Hematopoietic multipotent progenitor cell treated with erythropoietin and hydrocortisone succinate and interleukin-3 and kit ligand, for 15 days (in vitro differentiated cells): ENCODE data around the gene CARS1.

Experiments used
- DNase-seq: peaks from one replicate; pipeline ENCODE4 v3.0.0-alpha.2; 2015; ENCODE audit warnings: low spot score

Gene CARS1

DNA sequence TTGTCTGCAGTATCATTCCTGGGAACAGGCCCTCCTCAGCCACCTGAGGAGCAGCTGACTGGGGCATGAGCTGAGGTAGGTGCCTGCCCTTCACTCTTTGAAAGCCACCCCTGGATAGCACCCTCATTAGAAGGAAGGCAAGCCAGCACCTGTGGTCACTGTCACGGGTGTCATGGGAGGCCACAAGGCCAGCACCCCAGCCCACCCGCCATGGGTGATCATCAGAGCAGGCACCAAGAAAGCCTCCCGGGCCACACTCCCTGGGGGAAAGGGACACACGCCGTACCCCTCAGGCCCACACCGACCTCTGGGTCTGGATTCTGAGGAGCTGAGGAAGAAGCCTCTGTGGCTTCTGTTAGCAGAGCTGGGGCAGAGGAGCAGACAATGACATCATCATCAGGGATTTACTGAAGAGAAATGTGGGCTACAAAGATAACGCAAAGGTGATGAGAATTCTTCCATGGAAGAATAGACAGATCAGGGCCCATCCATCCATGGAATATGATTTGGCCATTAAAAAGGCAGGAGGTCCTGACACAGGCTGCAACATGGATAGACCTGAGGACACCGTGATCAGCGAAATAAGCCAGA is 48.4 kb downstream of the CARS1 start:
- DNase-seq, result no peak

DNA sequence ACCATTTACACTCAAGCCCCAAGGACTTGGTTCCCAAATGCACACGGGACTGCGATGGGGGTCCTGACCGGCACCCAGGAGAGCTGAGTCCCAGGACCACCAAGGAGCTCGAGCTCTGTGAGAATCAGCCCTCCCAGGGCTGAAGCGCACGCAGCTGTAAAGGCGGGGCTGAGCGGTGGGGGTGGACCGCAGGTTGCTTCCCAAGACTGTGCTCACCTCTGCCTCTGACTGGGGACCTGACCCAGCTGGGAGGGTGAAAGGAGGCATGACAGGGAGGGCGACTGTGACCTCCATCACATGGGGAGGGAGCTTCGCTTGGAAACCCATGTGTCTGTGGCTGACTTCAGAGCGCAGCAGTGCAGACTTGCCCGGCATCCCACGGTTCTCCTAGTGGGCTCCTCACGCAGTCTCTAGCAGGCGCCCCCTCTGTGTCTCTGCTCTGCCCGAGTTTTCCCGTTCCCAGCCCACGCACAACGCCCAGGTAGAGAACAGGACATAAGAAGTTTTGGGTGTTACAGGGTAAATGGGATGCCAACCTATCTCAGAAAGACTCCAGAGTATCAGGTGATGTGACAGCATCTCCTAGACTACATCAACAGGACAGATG is 49.7 kb downstream of the CARS1 start:
- DNase-seq, result no peak

DNA sequence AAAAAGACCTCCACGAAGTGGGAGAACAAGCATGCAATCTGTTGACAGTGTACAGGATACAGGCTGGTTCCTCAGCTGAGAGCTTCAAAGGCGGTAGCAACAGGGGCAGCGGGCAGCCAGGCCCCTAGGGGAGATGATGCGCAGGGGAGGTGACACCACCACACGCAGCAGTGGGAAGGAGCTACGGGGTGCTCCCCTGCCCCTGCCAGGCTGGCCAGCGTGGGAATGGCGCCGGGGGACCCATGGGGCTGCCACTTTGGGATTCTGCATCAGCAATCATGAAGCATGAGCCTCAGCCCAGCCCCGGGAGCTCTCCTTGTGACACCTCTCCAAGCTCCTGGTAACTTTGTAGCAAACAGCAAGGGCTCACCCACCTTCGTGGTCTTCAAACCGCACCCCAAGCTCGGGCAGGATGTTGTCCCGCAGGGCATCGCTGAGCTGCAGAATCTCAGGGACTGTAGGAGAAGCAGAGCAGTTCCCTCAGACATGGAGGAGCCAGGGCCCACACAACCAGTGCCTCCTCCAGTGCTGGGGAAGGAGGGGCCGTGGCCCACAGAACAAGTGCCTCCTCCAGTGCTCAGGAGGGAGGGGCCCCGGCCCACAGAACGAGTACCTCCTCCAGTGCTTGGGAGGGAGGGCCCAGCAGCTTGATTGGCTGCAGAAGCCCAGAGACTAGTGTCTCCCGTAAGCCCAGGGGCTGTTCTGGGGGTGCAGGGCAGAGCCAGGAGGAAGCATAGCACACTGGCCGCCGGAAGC is 50.5 kb downstream of the CARS1 start:
- DNase-seq, result no peak

DNA sequence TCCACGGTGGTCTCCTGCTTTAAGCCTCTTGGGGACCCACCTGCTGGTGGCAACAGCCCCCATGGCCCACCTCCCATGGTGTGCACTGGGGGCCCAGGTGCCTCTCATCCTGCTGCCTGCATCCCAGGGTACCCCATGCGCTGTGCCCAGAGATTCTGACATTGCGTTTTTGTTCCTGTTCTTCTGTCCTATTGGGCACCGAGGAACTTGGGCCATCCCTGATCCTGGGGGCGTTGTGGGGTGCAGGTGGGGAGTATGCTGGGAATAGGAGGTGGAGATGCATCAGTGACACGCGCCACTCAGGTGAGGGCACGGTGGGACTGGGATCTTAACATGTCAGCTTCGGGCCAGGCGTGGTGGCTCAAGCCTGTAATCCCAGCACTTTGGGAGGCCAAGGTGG is 52.7 kb downstream of the CARS1 start:
- DNase-seq, result no peak

DNA sequence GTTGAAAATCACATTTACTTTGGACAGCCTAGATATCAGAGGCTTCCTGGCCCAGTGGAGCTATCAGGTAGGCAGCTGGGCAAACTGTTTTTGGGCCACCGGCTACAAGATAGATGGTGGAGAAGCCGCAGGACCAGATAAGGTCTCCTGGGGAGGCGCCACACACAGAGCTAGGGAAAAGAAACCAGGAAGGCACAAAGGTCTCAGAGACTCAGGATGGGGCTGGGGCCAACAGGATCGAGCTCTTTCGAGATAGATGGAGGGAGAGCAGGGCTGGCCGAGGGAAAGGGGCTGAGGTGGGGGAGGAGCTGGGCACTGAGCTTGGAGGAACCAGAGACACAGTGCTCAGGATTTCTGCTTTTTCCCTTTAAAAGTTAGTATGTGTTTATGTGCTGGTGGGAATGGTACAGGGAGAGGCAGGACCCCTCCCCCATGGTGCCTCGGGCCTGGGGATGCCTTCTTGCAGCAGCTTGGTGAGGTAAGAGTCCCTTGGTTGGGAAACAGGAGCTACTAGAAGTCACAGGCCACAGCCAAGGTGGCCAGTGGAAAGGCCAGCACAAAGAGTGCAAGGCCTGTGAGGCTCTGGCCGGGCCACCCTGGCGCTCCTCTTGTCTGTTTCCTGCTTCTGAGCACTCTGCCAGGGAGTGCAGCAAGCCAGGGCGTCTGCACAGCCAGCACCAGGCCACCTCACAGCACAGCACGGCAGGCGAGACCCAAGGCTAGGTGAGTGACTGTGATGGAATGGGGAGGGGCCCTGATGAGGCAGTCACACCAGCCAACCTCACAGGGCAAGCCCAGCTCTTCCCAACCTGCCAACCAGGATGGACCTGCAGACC is 53.6 kb downstream of the CARS1 start:
- DNase-seq, result no peak

DNA sequence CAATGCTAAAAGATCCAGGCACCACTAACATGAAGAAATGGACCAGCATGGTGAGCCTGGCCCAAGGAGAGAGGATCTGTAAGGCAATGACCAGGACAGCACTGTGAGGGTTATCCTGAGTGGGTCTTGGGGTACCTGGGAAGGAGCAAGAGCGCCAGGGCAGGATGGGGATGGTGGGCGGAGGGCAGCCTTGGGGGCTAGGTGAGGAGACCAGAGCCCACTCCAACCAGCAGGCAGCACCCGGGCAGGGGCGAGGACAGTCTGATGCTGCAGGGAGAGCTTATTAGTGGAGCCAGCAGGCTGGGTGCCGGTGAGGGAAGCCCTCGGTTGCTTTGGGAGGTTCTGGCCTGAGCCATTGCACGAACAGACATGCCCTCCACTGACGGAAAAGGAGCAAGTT is 54.4 kb downstream of the CARS1 start:
- DNase-seq, result no peak

DNA sequence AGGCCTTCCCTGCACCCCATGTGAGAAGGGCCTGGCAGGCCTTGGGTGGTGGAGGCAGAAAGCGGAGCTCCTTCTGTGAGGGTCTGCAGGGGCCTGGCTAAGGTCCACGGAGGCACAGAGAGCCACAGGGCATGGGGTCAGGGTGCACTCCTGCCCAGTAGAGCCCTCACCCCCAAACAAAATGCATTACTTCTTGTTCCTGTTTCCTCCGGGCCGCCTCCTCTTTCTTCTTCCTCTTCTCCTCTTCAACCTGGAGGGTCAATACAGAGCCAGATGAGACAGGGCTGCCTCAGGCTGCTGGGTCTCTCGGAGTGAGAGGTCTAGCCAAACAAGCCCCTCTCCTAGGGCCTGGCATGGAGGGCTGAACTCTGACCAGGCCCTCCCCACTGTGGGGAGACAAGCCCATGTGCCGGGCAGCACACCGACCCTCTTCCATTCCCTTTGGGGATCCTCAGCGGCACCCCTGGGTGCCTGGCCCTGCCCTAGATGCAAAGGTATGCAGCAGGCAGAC is 54.8 kb downstream of the CARS1 start:
- DNase-seq, result no peak

DNA sequence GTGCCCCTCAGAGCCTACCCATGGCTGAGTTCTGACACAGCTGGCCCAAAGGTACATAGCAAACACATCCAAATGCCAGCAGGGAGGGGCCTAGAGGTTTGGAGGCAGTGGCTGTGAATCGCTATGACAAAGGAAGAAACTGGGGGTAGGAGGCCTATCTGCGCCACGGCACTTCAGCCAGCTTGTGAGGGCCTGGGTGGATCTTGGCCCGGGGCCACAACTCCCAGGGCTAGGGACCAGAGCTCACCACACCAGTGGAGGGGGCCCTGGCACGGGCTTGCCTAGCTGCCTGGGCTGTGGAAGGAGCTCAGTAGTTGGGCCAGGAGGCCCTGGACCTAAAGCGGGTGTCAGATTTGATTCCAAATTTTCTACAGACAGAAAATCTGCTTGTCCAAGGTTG is 55.7 kb downstream of the CARS1 start:
- DNase-seq, result peak; percentile 49

DNA sequence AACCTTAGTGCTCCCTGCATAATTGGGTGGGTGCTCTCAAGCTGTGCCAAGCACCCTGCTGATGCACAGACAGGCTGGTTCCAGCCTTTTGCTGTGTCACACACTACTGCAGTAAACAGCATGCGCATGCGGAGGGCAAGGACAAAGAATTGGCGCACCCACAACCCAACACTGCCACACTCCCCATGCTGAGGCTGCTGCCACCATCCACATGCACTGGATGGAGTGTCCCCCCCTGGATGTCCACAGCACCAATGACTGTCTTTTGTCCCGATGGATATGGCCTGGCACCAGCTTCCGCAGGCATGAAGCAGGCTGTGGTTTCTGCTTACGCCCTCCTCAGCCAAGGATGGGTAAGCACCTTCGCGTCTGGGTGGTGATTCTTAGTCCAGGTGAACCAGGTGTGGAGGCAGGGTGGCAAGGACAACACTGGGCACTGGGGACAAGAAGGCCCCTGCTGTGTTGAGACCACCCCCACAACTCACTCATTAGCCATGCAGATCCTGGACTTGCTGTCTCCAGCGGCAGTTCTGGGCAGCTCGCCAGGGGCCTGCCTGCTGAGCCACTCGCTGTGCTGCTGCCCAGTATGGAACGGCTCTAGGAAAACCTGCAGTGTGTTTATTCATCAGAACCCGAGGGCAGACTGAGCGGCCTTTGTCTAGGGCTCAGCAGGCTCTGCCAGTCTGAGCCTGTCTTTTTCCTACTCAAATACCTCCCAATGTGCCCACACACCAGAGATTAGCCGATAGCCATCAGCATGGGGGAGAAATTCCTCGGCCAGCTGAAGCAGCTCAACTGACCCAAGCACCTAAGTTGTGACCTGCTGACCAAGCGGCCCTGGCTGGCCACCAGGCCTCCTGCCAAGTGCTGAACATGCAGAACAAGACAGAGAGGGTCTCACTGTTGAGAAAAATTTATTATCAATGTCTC is 56.9 kb downstream of the CARS1 start:
- DNase-seq, result no peak

DNA sequence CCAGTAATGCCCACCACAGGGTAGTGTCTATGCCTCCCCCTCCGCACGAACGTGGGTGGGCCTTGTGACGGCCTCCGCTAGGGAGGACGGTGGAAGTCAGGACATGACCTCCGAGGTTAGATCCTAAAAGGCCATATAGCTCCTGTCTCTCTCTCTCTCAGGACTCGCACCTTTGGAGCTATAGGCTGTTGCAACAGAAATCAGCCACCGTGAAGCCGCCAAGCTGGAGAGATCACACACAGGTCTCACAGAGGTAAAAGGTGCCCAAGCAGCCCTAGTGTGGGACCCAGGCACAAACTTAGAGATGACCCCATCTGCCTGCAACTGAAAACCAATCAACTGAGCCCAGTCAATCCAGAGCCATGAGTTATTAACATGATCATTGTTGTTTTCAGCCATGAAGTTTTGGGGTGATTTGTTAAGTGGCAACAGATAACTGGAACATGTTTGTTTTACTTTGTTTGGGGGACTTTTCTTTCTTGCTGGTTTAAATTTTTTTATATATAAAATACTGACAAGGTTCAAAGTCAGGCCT is 57.7 kb downstream of the CARS1 start:
- DNase-seq, result no peak

DNA sequence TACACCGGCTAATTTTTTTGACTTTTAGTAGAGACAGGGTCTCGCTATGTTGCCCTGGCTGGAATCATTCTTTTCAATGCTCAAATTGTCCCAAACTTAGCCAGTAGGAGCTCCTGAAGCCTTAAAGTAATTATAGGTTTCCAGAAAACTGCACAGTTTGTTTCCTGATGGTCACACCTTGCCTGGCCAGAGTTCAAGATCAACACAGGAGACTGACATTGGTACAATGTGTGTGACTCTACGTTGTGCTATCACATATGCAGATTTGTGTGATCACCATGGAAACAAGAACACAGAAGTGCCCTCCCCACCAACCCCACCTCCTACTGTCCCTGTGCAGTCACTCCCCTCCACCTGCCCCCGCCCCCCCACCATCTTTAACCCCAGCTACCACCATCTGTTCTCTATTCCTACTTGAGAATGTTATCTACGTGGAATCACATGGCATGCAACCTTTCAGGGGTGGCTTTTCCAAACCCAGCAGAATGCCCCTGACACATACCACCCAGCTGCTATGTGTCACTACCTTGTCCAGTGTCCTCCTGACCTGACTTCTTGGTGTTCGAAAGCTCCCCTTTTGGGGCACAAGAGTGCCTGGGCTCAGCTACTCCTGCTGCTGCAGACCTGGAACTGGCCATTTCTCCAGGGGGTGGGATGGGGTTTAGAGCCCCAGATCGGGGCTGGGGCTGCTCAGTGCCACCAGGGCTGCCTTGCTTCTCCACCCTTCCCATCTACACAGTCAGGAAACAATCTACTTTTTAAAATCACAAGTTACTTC is 59.0 kb downstream of the CARS1 start:
- no peak for DNase-seq

DNA sequence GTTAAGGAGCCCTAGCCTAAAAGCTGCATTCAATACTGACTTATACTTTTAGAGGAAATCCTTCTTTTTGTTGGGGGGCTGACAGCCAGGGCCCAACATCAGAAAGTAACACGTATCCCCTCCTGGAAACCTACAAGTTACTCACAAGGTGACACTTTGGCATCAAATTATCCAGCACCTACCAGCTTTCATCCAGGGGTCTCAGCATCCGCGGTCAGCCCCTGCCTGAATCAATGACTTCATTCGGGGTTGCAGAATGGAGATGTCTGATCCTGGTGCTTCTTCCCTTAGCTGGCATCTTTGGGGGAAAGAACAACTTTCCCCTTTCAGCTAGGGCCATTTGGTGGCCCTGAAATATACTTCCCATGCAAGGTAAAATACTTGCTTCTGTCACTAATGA is 59.8 kb downstream of the CARS1 start:
- no peak for DNase-seq

DNA sequence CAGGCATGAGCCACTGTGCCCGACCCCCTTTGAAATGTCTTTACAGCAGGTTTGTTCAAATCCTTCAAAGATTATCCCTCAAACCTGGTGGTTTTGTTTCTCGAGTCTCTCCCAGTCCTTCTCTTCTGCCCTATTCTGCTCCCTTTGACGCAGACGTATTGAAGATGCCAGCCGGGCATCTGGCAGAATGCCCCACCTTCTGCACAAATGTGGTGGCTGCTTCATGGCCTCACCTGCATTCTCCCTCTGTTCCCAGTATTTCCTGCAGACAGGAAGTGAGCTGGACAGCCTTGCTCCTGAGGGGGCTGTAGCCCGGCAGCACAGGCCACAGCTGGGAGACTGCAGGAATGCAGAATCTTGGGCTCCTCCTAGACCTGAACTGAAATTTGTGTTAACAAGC is 60.2 kb downstream of the CARS1 start:
- no peak for DNase-seq

DNA sequence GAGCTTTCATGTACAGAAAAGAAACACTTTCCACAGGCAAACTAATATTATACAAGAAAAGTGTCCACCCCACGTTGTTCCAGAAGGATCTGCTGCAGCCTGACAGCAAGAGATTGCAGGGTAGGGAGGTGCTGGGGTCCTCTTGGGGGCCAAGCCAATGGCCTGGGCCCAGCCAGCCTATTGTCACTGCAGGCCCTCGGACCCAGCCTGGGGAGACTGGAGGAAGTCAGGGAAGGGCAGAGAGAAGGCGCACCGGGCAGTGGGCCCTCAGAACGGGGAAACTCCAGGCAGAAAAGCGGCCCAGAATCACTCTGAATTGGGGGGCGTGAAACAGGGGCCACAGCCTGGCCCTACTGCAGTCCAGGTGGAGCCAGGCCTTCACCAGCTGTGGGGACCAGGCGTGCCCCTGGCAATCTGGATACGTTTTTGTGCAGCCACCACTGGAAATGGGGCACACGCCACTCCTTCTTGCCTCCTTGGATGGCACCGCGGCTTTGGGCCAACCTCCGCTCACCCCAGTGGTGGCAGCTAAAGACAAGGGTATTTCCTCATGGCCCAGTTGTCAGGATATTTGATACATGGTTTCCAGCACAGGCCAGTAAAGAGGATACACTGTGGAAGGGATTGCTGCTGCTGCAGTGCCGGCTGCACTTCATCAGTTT is 61.2 kb downstream of the CARS1 start:
- DNase-seq, result no peak

DNA sequence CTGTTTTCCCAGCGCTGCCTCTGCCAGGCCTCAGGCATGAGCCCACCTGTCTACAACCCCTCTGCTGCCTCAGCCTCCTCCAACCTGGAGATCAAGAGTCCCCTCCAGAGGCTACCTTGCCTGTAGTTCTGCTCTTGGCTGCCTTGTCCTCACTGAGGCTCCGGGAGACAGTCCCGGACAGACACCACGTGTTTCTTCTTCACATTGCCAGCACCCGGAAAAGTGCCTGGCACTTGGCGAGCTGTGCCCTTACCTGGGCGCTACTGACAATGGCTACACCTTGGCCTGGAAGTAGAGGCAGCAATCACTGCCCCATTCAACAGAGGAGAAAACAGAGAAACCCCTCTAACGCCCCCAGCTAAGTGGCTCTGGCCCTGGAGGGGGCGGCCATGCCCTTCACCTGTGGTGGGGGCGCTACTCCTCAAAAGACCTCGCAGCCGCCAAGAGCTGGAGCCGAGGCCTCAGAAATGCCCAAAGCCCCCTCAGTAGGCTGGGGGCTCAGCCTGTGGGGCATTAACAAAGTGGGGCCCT is 62.1 kb downstream of the CARS1 start:
- DNase-seq, result no peak

DNA sequence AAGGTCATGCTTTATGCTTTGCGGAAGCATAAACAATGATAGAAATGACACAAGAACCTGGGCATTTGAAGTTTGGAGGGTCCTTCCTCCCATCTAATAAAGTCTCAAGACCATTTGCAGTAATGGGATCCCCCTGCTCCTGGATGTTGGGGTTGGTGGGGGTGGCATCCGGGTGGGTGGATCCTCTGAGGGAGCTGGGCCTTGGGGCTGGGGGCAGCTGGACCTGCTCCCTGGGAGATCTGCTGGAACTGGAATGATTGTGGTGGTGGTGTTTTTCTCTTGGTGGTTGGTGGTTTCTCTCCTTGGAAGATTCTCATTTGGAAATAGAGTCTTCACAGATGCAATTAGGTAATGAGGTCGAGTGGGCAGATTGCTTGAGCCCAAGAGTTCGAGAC is 62.9 kb downstream of the CARS1 start:
- DNase-seq, result no peak

DNA sequence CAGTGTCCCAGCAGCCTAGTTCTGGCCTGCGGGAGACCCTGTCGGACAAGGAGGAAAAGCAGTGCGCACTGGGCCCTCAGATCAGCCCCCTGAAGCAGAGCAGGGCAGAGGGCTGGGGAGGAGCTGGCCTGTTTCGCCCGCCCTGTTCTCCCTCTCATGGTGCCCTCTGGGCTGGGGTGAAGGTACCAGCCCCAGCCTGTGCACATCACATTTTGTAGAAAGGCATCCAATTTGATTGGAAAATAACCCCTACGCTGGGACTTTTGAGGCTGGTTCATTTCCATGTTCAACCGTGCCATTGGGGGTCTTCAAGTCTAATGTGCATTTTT is 64.3 kb downstream of the CARS1 start:
- DNase-seq, result no peak

DNA sequence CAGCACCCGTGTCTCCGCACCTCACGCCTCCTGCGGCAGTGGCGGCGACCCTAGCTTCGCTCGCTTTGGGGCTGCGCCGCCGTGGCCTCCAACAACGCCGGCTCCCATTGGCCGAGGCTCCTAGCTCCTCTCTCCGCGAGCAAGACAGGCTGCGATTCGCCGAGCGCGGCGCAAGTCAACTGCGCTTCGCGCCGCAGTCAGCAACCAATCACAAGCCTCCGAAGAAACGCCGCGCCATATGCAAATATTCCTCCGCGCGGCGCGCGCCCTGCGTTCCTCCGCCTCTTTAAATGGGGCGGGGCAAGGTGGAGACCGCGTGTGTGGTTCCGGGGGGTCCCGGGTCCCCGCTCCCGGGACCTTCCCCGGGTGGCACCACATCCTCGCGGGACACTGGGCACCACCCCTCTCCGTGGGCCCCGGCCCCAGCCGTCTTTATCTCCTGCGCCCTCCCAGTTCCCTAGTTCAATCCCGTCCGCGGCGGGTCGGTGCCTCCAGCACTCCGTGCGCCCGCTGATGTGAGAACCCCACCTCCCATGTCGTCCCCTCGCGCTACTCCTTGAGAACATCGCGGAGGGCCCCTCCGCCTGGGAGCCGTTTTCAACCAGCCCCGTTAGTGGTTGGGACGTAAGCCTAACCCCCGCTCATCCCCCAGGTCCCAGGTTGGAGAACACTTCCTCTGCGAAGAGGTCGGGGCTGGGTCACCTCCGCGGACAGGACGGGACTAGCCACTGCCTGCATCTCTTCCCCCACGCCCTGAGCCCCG is 64.8 kb downstream of the CARS1 start, which contains the start of gene NAP1L4:
NAP1L4 (minus strand) TSS at position 96 of the 763 bp plus-strand sequence. CDS start 13,109 bp downstream, outside the sequence.
- peak; percentile 97 for DNase-seq
